HFF-Myc (cell line): ENCODE results near the gene SEC22C.

Experiments
- DNase-seq: peaks from one replicate; pipeline ENCODE4 v3.0.0-alpha.2; 2011; ENCODE audit warnings: low read depth; ENCODE audit errors: extremely low read depth
- H3K4me3 ChIP-seq: replicated peaks from 2 replicates; pipeline ENCODE4 v1.5.1; 2011; ENCODE audit warnings: low read depth, mild to moderate bottlenecking, control low read depth, low read length
- CTCF ChIP-seq: IDR thresholded peaks from 2 replicates; pipeline ENCODE4 v1.5.1; 2012; ENCODE audit warnings: mild to moderate bottlenecking, low read depth, low read length, control low read depth; ENCODE audit errors: missing control alignments

SEC22C gene

GRCh38 chr3:42546691-42547213 lies 35.0 kb downstream of the SEC22C start:
- no peak overlapping the region for H3K4me3 ChIP-seq
- TF ChIP-seq CTCF: no peak
- DNase-seq: no peak

- no peak for TF ChIP-seq CTCF
- DNase-seq: no peak
- no peak overlapping the region for H3K4me3 ChIP-seq
Measured at GRCh38 chr3:42545284-42545900, 36.4 kb downstream of the SEC22C start.

GRCh38 chr3:42544492-42545283 lies 37.1 kb downstream of the SEC22C start:
- no peak for TF ChIP-seq CTCF
- H3K4me3 ChIP-seq: no peak overlapping the region
- no peak for DNase-seq

- no peak for TF ChIP-seq CTCF
- DNase-seq: no peak
- H3K4me3 ChIP-seq: no peak overlapping the region
Measured at GRCh38 chr3:42541079-42541478, 40.7 kb downstream of the SEC22C start.

GRCh38 chr3:42539871-42540714 lies 41.7 kb downstream of the SEC22C start:
- DNase-seq: no peak
- H3K4me3 ChIP-seq: no peak overlapping the region
- peak; percentile 78 for TF ChIP-seq CTCF

GRCh38 chr3:42537350-42537749 lies 44.4 kb downstream of the SEC22C start:
- H3K4me3 ChIP-seq: no peak overlapping the region
- no peak for TF ChIP-seq CTCF
- DNase-seq: no peak
